GM19463 (cell line): Measurements from ENCODE around the gene PGM2L1.

Experiments used
- ATAC-seq: cut with Tn5 transposase; IDR thresholded peaks from one replicate; pipeline ENCODE4 v1.9.1; 2021; ENCODE audit warnings: mild to moderate bottlenecking, moderate library complexity; ENCODE audit not compliant: unreplicated experiment

The PGM2L1 gene

DNA sequence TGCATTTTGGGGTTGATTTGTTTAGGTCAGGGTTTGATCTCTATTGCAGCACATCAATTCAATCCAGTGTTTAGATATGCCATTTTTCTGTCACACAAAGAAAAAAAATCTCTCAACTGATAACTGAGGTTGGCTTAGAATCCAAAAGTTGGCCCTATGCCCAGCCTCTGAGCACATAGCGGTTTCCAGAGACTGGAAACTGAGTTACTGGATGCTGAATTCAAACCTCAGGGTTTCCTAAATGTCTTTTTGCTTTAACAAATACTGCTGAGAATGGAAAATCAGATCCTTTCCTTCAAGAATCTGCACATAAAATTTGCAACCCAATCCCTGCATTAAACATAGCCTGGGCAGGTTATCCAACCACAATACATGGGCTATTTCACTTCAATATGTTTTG lies 90.8 kb downstream of the PGM2L1 start:
- ATAC-seq: no peak

DNA sequence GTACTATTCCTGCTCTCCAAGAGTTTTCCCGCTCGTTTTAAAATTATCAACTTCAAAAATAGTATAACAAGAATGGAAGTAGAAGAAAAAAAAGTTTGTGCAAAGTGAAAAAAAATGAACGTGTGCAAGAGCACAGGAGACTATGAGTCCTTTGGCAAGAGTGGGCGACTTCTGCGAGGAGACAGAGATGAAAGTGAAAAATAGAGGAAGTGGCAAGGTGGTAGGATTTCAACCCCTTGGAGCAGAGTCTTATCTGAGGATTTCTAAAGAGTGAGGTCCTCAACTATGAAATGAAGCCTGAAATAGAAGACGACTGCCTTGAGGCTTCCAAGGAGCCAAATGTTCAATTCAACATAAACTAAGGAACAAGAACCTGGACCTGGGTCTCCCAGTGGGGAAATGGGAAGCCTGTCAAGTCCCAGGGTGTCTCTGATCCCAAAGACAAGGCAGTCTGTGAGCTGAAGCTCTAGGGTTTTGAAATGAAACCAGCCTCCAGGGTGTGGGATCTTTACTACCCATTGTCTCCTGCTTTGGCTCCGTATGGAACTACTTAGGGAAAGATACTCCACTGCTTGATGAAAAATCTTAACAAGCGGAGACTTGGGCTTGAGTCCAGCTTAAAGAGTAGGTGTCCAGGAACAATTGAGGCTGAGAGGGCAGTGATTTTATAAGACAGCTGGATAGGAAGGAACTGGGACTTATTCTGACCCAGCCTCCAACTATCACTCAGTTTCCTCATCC lies 91.6 kb downstream of the PGM2L1 start:
- no peak for ATAC-seq

DNA sequence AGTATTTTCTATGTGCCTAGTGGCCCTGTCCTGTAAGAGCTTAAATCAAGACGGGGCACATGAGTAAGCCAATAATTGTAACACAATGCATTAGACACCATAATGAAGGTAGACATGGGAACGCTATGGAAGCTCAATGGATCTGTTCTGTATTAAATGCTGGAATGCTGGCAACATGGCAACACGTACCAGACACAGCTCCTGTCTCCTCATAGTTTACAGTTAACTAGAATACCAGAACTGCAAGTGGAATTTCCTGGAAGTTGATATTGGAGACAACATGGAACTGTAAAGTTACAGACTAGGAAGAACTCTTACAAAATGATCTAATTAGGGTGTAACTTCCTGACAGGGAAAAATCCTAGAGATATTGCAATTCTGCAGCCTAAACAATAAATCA lies 99.2 kb downstream of the PGM2L1 start:
- no peak for ATAC-seq

DNA sequence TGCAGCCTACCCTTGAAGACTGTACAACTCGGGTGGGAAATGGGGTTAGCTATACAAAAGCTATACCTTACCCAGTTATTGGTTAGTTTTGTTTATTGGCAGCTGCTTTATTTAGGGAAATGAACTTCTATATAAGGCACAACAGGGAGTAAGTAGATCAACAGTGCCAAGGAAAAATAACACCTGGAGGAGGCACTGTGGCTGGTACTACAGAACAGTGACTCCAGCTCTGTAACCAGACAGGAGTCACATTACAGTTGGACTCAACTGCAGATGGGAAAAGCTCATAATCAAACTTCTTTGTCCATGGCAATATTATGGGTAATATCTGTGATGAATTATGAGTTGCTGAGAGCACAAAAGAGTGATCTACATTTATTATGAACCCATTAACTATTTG lies 100.7 kb downstream of the PGM2L1 start:
- ATAC-seq: no peak

GRCh38 chr11:74288911-74289310 lies 109.3 kb downstream of the PGM2L1 start:
- ATAC-seq: no peak

DNA sequence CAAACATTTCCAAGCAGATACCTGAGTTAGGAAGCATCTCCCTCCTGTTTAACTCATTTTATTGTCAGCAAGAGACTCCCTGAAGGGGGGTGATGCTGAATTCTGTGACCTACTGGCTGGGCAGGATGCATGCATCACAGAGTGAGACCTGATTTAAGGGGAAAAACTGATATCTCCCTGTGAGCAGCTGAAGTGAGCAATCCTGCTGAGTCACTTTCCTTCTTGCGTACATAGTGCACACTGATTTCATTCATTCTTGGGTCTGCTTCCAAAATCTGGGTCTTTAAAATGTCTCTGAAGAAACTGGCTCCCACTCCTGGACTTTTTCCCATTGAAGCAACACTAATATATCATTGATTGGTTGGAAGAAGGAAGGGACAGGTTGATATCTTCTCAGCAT lies 110.1 kb downstream of the PGM2L1 start:
- ATAC-seq: no peak

GRCh38 chr11:74284466-74284865 lies 113.8 kb downstream of the PGM2L1 start:
- no peak for ATAC-seq

DNA sequence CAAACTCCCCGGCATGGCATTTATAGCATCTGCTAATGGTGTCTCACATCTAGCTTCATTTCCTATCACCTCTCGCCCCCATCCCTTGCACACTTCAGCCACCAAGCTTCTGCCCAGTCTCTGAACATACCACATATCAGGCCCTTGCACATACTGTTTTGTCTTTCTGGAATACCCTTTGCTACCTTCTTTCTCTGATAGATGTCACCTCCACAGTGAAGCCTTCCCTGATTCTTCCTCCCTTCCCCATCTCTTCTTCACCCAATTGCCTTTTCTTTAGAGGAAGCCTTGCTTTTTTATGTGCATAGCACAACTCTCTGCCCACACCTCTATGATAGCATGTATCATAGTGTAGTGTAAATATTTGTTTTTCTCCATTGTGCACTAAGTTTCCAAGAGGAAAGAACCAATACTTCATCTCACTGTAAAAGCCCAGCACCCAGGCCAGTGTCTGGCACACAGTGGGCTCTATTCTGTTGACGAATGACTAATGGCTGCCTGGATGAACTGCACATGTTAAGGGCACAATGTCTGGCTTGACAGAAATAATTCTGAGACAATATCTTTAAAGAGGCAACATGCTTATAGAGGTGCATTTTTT lies 114.6 kb downstream of the PGM2L1 start:
- ATAC-seq: no peak

GRCh38 chr11:74282914-74283371 lies 115.3 kb downstream of the PGM2L1 start:
- no peak for ATAC-seq

GRCh38 chr11:74282421-74282820 lies 115.8 kb downstream of the PGM2L1 start:
- no peak for ATAC-seq

GRCh38 chr11:74280494-74280893 lies 117.7 kb downstream of the PGM2L1 start:
- ATAC-seq: no peak
